H1 (cell line): ENCODE results near the gene AP5Z1. TPM values are rescaled to one million over a fixed set of nuclear protein-coding genes. Genes with fewer than 3 reads are reported as not detected.

Experiments
- CTCF ChIA-PET: fragments of 300-600 bp; sonication (Branson Sonifier 250); formaldehyde crosslinking; loops from one replicate; lab custom pipeline; 2021; ENCODE audit not compliant: partially characterized antibody; lab: Charles Lee
- POLR2A ChIA-PET: fragments of 300-600 bp; sonication (Branson Sonifier 250); formaldehyde crosslinking; loops from one replicate; lab custom pipeline; 2021; ENCODE audit warnings: inconsistent platforms; ENCODE audit not compliant: partially characterized antibody; lab: Charles Lee
- DNase-seq, 2 experiments: peaks; one replicate each; pipeline versions ENCODE4 v3.0.0 to v3.0.0-alpha.2; 2010 to 2022; ENCODE audit warnings: low spot score in 2 of 2, low read depth in 1 of 2, mixed read lengths in 1 of 2
- FAIRE-seq: peaks from 2 replicates; lab custom pipeline; 2011; peaks lifted over from hg19 to GRCh38; lab: Jason Lieb, UNC
- H2AFZ ChIP-seq: 2 replicates; pipeline ENCODE4 v1.8.1; 2012; ENCODE audit warnings: low read length, inconsistent platforms
- H2AK5ac ChIP-seq: 2 replicates; pipeline ENCODE4 v1.6.1; 2013; ENCODE audit warnings: low read depth, low read length
- H2BK120ac ChIP-seq: replicated peaks from 2 replicates; pipeline ENCODE3; 2013; ENCODE audit warnings: low read depth, low read length, inconsistent platforms
- H2BK12ac ChIP-seq: 2 replicates; pipeline ENCODE4 v1.6.1; 2013; ENCODE audit warnings: low read depth, low read length
- H2BK15ac ChIP-seq: 2 replicates; pipeline ENCODE4 v1.6.1; 2013; ENCODE audit warnings: low read length
- H2BK20ac ChIP-seq: 2 replicates; pipeline ENCODE4 v1.6.1; 2013; ENCODE audit warnings: low read length
- H2BK5ac ChIP-seq: 2 replicates; pipeline ENCODE4 v1.6.1; 2013; ENCODE audit warnings: low read depth, low read length
- H3K14ac ChIP-seq: 2 replicates; pipeline ENCODE4 v1.6.1; 2013; ENCODE audit warnings: inconsistent platforms; ENCODE audit not compliant: insufficient read length
- H3K18ac ChIP-seq: 2 replicates; pipeline ENCODE4 v1.6.1; 2013; ENCODE audit warnings: low read length; ENCODE audit errors: extremely low read depth
- H3K23ac ChIP-seq: 2 replicates; pipeline ENCODE4 v1.6.1; 2013; ENCODE audit warnings: inconsistent platforms; ENCODE audit not compliant: insufficient read length
- H3K23me2 ChIP-seq: 2 replicates; pipeline ENCODE4 v1.6.1; 2013; ENCODE audit warnings: low read depth, low read length
- H3K27ac ChIP-seq: 2 replicates; pipeline ENCODE4 v1.6.1; 2011; ENCODE audit warnings: low read depth, low read length, inconsistent platforms
- H3K27me3 ChIP-seq, 4 experiments: replicated peaks in 1 of 4; 1 replicate in 1 of 4; 2 replicates in 3 of 4; pipeline versions ENCODE4 v1.6.1 to v1.8.1; 2011 to 2013; ENCODE audit warnings: low read length in 3 of 4, mild to moderate bottlenecking in 3 of 4, inconsistent platforms in 2 of 4, mixed read lengths in 2 of 4, moderate library complexity in 1 of 4; ENCODE audit not compliant: control insufficient read depth in 3 of 4, insufficient read depth in 3 of 4; ENCODE audit errors: extremely low read depth in 1 of 4
- H3K36me3 ChIP-seq, 4 experiments: 2 replicates each; pipeline versions ENCODE4 v1.6.1 to v1.8.1; 2011 to 2013; ENCODE audit warnings: mild to moderate bottlenecking in 4 of 4, low read length in 3 of 4, moderate library complexity in 2 of 4, control low read depth in 1 of 4, inconsistent platforms in 1 of 4; ENCODE audit not compliant: insufficient read depth in 4 of 4, control insufficient read depth in 2 of 4
- H3K4ac ChIP-seq: replicated peaks from 2 replicates; pipeline ENCODE3; 2013; ENCODE audit warnings: low read length, low read depth, mixed read lengths, inconsistent platforms; ENCODE audit not compliant: insufficient read length
- H3K4me1 ChIP-seq, 4 experiments: replicated peaks in 1 of 4; 1 replicate in 1 of 4; 2 replicates in 3 of 4; pipeline versions ENCODE4 v1.6.1 to v1.8.1; 2011 to 2013; ENCODE audit warnings: low read length in 3 of 4, inconsistent platforms in 2 of 4, mixed read lengths in 1 of 4; ENCODE audit not compliant: insufficient read depth in 4 of 4, control insufficient read depth in 3 of 4
- H3K4me2 ChIP-seq, 2 experiments: 2 replicates each; pipeline versions ENCODE4 v1.6.1 to v1.8.1; 2011 to 2013; ENCODE audit warnings: low read depth in 2 of 2, low read length in 2 of 2, control low read depth in 1 of 2, inconsistent platforms in 1 of 2, mild to moderate bottlenecking in 1 of 2; ENCODE audit not compliant: insufficient read depth in 1 of 2
- H3K4me3 ChIP-seq, 4 experiments: fragments of 200-600, 300-600 bp in 1 of 4; sonication (generic), shearing (Covaris generic), sonication (Bioruptor Twin) in 1 of 4; 2 replicates each; pipeline versions ENCODE4 v1.5.1 to v1.8.1; 2011 to 2016; ENCODE audit warnings: low read length in 4 of 4, low read depth in 3 of 4, control low read depth in 2 of 4, inconsistent platforms in 2 of 4, mild to moderate bottlenecking in 2 of 4, mixed read lengths in 1 of 4, moderate library complexity in 1 of 4; ENCODE audit not compliant: insufficient read depth in 2 of 4; ENCODE audit errors: extremely low read depth in 1 of 4
- H3K56ac ChIP-seq: replicated peaks from 2 replicates; pipeline ENCODE3; 2013; ENCODE audit warnings: low read depth, mild to moderate bottlenecking, mixed read lengths, low read length, inconsistent platforms; ENCODE audit not compliant: insufficient read length
- H3K79me1 ChIP-seq: 2 replicates; pipeline ENCODE4 v1.6.1; 2013; ENCODE audit warnings: low read depth, low read length, control low read depth
- H3K79me2 ChIP-seq, 2 experiments: 2 replicates each; pipeline versions ENCODE4 v1.6.1 to v1.8.1; 2012 to 2013; ENCODE audit warnings: low read length in 2 of 2, mild to moderate bottlenecking in 2 of 2, inconsistent platforms in 1 of 2; ENCODE audit not compliant: insufficient read depth in 2 of 2, control insufficient read depth in 1 of 2
- H3K9ac ChIP-seq, 4 experiments: replicated peaks in 1 of 4; 1 replicate in 1 of 4; 2 replicates in 3 of 4; pipeline versions ENCODE4 v1.6.1 to v1.8.1; 2011 to 2013; ENCODE audit warnings: low read depth in 3 of 4, low read length in 3 of 4, control low read depth in 2 of 4, mild to moderate bottlenecking in 2 of 4, moderate library complexity in 2 of 4, inconsistent platforms in 1 of 4; ENCODE audit errors: extremely low read depth in 1 of 4
- H3K9me3 ChIP-seq, 2 experiments: 2 replicates each; pipeline versions ENCODE4 v1.6.1 to v1.8.1; 2012 to 2013; ENCODE audit warnings: mild to moderate bottlenecking in 2 of 2, moderate library complexity in 2 of 2, control low read depth in 1 of 2, inconsistent platforms in 1 of 2, low read depth in 1 of 2, low read length in 1 of 2, mixed read lengths in 1 of 2; ENCODE audit not compliant: insufficient read depth in 2 of 2
- H4K20me1 ChIP-seq, 2 experiments: replicated peaks in 1 of 2; 2 replicates each; pipeline versions ENCODE3 to v1.8.1; 2011 to 2013; ENCODE audit warnings: inconsistent platforms in 2 of 2, low read length in 2 of 2, mild to moderate bottlenecking in 1 of 2; ENCODE audit not compliant: insufficient read depth in 2 of 2, control insufficient read depth in 1 of 2
- H4K5ac ChIP-seq: 2 replicates; pipeline ENCODE4 v1.6.1; 2013; ENCODE audit warnings: low read length, low read depth, mixed read lengths, inconsistent platforms; ENCODE audit not compliant: insufficient read length
- H4K8ac ChIP-seq: 2 replicates; pipeline ENCODE4 v1.8.0; 2013; ENCODE audit warnings: mild to moderate bottlenecking, moderate library complexity, low read length, inconsistent platforms; ENCODE audit not compliant: insufficient read depth; ENCODE audit errors: extremely low read depth
- H4K91ac ChIP-seq: replicated peaks from 2 replicates; pipeline ENCODE3; 2013; ENCODE audit warnings: low read length, mixed read lengths, inconsistent platforms; ENCODE audit not compliant: insufficient read length
- BACH1 ChIP-seq: IDR thresholded peaks from 2 replicates; pipeline ENCODE4 v1.6.1; 2012; ENCODE audit warnings: low read length, improper control_type of control experiment
- EGR1 ChIP-seq: IDR thresholded peaks from 2 replicates; pipeline ENCODE4 v1.6.1; 2011; ENCODE audit warnings: low read depth, low read length, borderline replicate concordance
- HDAC2 ChIP-seq, 2 experiments: fragments of 300-600 bp in 1 of 2; sonication (generic) in 1 of 2; IDR thresholded peaks; 2 replicates each; pipeline ENCODE4 v1.6.1; 2011 to 2012; ENCODE audit warnings: low read depth in 2 of 2, low read length in 2 of 2, mild to moderate bottlenecking in 2 of 2, moderate library complexity in 2 of 2, borderline replicate concordance in 1 of 2, inconsistent platforms in 1 of 2
- JUND ChIP-seq: IDR thresholded peaks from 2 replicates; pipeline ENCODE4 v1.6.1; 2011; ENCODE audit warnings: mild to moderate bottlenecking, improper control_type of control experiment, low read length
- RFX5 ChIP-seq: IDR thresholded peaks from 2 replicates; pipeline ENCODE4 v1.6.1; 2011; ENCODE audit warnings: low read depth, low read length, improper control_type of control experiment, borderline replicate concordance
- SAP30 ChIP-seq: fragments of 300-600 bp; sonication (generic); IDR thresholded peaks from 2 replicates; pipeline ENCODE4 v1.7.1; 2012; ENCODE audit warnings: low read length, moderate library complexity, mild to moderate bottlenecking, inconsistent platforms; ENCODE audit not compliant: insufficient read depth, insufficient replicate concordance
- TAF1 ChIP-seq: IDR thresholded peaks from 2 replicates; pipeline ENCODE4 v1.6.1; 2011; ENCODE audit warnings: mild to moderate bottlenecking, low read depth, low read length
- TAF7 ChIP-seq: optimal IDR thresholded peaks from 2 replicates; pipeline ENCODE3; 2011; ENCODE audit warnings: low read depth, mild to moderate bottlenecking, inconsistent platforms, low read length, moderate library complexity, borderline replicate concordance
- TBP ChIP-seq: IDR thresholded peaks from 2 replicates; pipeline ENCODE4 v1.6.1; 2011; ENCODE audit warnings: low read depth, low read length, improper control_type of control experiment
- WGBS, 2 experiments: shearing (Covaris generic) in 1 of 2; methylation state at CpG; one replicate each; pipeline versions ENCODE4 v1.1.6 to v1.1.7; 2013 to 2015; ENCODE audit warnings: low lambda C conversion rate in 2 of 2, mixed read lengths in 2 of 2, inconsistent platforms in 1 of 2, low coverage in 1 of 2, missing lambda C conversion rate in 1 of 2; ENCODE audit not compliant: insufficient replicate concordance in 2 of 2, insufficient coverage in 1 of 2, insufficient read length in 1 of 2; ENCODE audit errors: extremely low coverage in 1 of 2, missing lambda C conversion rate in 1 of 2; 5-methylcytosine and 5-hydroxymethylcytosine counted together
- polyA plus RNA-seq, 7 experiments: library from polyadenylated mRNA; depleted of rRNA in 3 of 7; stranded (reverse) in 5 of 7; unstranded in 2 of 7; fragments of >200 nt in 5 of 7; fragments of 200-250 nt in 2 of 7; gene quantifications; 1 replicate in 5 of 7; 2 replicates in 1 of 7; 4 replicates in 1 of 7; pipeline versions ENCODE4 v1.2.1 to v1.2.3, GENCODE V29; 2011 to 2013; ENCODE audit warnings: missing spikeins in 2 of 7, mixed read lengths in 2 of 7
- total RNA-seq: library from RNA; stranded (reverse); fragmentation: NEBNext Ultra II Directional; extraction: Animal tissue kit (Norgen Biotek cat#: 25700); gene quantifications from 2 replicates; pipeline ENCODE4 v1.2.1, GENCODE V29; 2021
- TF ChIP-seq, protein P1 (sequence below): IDR thresholded peaks from 2 replicates; pipeline ENCODE4 v1.6.1; 2011; ENCODE audit warnings: low read depth, mild to moderate bottlenecking, low read length; ENCODE audit not compliant: insufficient read depth
- TF ChIP-seq, protein P2 (sequence below): IDR thresholded peaks from 2 replicates; pipeline ENCODE4 v1.6.1; 2012; ENCODE audit warnings: low read length, inconsistent platforms

The AP5Z1 gene
- total and polyA plus RNA-seq, 2 of the 8 experiments (the other 6 are each of a cell fraction or from before 2014, with no cell fraction given) = 24.0 to 24.7 TPM

DNA sequence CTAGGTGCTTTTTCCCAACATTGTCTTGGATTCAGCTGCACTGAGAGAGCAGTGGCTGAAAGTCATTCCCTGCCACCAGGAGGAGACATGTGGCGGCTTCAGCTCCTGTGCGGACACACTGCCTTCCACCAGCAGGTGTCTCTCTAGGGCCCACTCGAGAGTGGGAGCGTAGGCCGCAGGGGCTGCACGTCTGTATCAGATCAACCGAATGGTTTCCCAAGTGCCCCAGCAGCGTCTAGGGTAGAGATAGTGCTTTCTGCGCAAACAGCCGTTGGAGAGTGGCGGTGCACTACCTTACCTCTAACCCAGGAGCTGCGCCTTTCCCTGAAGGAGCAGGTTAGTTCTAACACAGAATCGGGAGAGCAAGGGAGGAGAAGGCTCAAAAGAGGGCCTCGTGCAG lies 54.8 kb downstream of the AP5Z1 start:
- Histone ChIP-seq H3K14ac (no peak overlapping the region), H2BK15ac (no peak overlapping the region), H3K23me2 (no peaks in the 10 kb centered on the region), H3K23ac (no peak overlapping the region), H3K27ac (no peak overlapping the region), H3K79me1 (no peaks in the 10 kb centered on the region), H2AFZ (no peak overlapping the region; the same call in 1 of the 2 replicates), H2BK20ac (no peak overlapping the region), H3K4me1 (no peaks in the 10 kb centered on the region), H3K9ac (no peak overlapping the region), H2BK120ac (no peak overlapping the region), H3K18ac (no peak overlapping the region), H4K91ac (no peak overlapping the region), H2AK5ac (no peak overlapping the region), H2BK12ac (no peak overlapping the region), H3K27me3 (no peaks in the 10 kb centered on the region), H3K4ac (no peak overlapping the region), H3K4me3 (no peak overlapping the region), H3K9me3 (no peaks in the 10 kb centered on the region), H3K36me3 (no peaks in the 10 kb centered on the region), H4K5ac (no peak overlapping the region), H3K56ac (no peak overlapping the region), H2BK5ac (no peak overlapping the region), H3K4me2 (0 out of 4 replicates have a peak overlapping the region, but pooled peaks of 1 of the 2 experiments have one; percentile 1), H3K79me2 (no peaks in the 10 kb centered on the region), H4K20me1 (no peaks in the 10 kb centered on the region), H4K8ac (no peak overlapping the region)
- FAIRE-seq (peak; percentile 88), DNase-seq (peak; percentile 73 to 85)
- WGBS, 2 experiments = 47% methylated on average over 14 of the region's 14 CpGs; no CpG with 5 or more reads in 1 of the 2 experiments
- ChIA-PET CTCF (interaction anchor here (0.6 to 5.4 kb wide), 30 partner anchors 9 to 309 kb away, joined by 3 to 62 read pairs (median 6); partner anchors contain the start of genes RADIL and RBAK), POLR2A (interaction anchor here (0.5 kb wide), 1 partner anchor 570 kb away, joined by 3 read pairs; no protein-coding TSS in a partner anchor)
- TF ChIP-seq, protein P1, sequence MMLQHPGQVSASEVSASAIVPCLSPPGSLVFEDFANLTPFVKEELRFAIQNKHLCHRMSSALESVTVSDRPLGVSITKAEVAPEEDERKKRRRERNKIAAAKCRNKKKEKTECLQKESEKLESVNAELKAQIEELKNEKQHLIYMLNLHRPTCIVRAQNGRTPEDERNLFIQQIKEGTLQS = peak; percentile 69; the same call in 1 of the 2 replicates
- TF ChIP-seq TBP = peak; percentile 18; the same call in 1 of the 2 replicates
- TF ChIP-seq JUND = no peak
- peak; percentile 55 to 91; a peak in 2 of 4 replicates for TF ChIP-seq HDAC2 (IDR thresholded peaks at IDR 0.05; ENCODE audit: borderline replicate concordance in 1 of 2, low read depth in 2 of 2, low read length in 2 of 2)
- TF ChIP-seq TAF1 = no peak
- TF ChIP-seq BACH1 = peak; percentile 78
- no peak for TF ChIP-seq EGR1
- TF ChIP-seq RFX5 = no peak
- peak; percentile 73 for TF ChIP-seq TAF7
- TF ChIP-seq SAP30 = no peak
- TF ChIP-seq, protein P2, sequence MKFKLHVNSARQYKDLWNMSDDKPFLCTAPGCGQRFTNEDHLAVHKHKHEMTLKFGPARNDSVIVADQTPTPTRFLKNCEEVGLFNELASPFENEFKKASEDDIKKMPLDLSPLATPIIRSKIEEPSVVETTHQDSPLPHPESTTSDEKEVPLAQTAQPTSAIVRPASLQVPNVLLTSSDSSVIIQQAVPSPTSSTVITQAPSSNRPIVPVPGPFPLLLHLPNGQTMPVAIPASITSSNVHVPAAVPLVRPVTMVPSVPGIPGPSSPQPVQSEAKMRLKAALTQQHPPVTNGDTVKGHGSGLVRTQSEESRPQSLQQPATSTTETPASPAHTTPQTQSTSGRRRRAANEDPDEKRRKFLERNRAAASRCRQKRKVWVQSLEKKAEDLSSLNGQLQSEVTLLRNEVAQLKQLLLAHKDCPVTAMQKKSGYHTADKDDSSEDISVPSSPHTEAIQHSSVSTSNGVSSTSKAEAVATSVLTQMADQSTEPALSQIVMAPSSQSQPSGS = no peak
